GM20000 (cell line): Measurements from ENCODE around the gene WTIP.
"Not testable (repeated sequence)": the region's sequence is repeated elsewhere in the genome, so short reads cannot be mapped to it uniquely, and the experiment has no call there.

Source experiments
- DNase-seq: peaks from one replicate; pipeline ENCODE4 v3.0.0; 2012; ENCODE audit warnings: low spot score
- TF ChIP-seq, protein P1 (sequence below): IDR thresholded peaks from 2 replicates; pipeline ENCODE4 v1.5.1; 2012; ENCODE audit warnings: mild to moderate bottlenecking, control low read depth; ENCODE audit errors: extremely low read depth, missing control alignments

The WTIP gene

GRCh38 chr19:34457446-34457845 is 24.1 kb upstream of the WTIP start:
- DNase-seq = no peak
- TF ChIP-seq, protein P1, sequence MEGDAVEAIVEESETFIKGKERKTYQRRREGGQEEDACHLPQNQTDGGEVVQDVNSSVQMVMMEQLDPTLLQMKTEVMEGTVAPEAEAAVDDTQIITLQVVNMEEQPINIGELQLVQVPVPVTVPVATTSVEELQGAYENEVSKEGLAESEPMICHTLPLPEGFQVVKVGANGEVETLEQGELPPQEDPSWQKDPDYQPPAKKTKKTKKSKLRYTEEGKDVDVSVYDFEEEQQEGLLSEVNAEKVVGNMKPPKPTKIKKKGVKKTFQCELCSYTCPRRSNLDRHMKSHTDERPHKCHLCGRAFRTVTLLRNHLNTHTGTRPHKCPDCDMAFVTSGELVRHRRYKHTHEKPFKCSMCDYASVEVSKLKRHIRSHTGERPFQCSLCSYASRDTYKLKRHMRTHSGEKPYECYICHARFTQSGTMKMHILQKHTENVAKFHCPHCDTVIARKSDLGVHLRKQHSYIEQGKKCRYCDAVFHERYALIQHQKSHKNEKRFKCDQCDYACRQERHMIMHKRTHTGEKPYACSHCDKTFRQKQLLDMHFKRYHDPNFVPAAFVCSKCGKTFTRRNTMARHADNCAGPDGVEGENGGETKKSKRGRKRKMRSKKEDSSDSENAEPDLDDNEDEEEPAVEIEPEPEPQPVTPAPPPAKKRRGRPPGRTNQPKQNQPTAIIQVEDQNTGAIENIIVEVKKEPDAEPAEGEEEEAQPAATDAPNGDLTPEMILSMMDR = no peak

DNA sequence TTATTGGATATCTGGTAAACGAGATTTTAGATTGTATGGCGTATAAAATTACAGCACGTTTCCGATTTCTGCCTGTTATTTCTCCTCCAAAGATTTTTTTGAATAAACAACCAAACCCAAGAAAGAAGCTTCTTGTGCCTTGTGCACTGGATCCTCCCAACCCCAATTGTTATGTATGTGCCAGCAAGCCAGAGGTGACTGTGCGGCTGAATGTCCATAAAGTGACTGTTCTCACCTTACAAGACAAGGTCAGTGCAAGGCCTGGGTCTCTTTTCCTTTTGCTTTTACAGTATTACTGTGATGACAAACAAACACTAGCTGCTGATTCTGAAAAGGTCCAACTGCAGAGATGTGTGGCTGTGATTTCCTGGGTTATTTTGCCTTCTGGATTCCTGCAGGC is 22.9 kb upstream of the WTIP start:
- DNase-seq = no peak
- TF ChIP-seq, protein P1 = no peak

DNA sequence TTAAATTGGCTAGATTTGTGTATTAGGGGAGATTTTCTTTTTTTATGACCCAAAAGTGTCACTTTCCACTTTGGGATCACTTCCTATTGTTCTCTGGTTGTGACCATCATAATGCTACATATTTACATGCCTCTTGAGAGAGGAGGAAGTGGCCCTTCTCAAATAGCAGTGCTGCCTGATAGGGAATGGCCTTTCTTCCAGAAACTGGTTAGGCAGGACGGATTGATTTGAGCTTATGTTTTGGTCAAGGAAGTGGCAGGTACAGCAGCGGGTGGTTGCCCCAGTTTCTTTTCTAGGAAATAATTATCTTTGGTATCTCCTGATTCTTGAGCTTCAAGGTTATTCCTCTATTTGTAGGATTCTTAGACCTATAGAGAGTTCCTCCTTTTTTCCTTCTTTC is 21.9 kb upstream of the WTIP start:
- TF ChIP-seq, protein P1 = no peak
- DNase-seq = no peak

DNA sequence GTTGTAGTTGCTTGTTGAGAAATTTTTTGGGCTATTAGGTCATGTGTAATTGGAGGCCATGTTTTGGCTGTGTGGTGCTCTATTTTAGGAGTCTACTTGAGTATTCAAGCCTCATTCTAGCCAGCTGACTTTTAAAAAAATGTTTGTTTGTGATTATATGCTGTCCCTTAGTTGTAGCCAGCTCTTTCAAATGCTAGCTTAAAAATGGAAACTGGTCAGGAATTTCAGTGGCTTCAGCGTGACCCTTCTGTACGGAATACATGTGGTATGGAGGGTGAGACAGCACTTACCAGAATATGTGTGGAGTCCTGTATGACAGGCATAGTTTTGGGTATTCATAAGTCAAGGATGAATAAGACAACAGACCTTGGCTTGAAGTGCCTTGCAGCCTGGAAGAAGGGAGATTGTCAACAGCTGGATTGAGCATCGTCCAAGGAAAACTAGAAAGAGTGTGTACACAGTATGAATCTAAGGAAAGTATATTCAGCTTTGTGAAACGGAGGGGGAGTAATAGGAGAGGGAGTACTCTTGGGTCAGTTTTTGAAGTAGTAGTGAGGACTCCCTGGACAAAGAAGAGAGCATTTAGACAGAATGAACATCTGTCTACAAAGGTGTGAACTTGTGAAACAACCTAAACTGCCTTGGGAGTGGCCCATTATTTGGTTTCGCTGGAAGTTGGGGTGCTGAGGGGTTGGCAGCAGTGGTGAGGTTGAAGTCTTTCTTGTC is 20.0 kb upstream of the WTIP start:
- TF ChIP-seq, protein P1 = no peak
- no peak for DNase-seq

DNA sequence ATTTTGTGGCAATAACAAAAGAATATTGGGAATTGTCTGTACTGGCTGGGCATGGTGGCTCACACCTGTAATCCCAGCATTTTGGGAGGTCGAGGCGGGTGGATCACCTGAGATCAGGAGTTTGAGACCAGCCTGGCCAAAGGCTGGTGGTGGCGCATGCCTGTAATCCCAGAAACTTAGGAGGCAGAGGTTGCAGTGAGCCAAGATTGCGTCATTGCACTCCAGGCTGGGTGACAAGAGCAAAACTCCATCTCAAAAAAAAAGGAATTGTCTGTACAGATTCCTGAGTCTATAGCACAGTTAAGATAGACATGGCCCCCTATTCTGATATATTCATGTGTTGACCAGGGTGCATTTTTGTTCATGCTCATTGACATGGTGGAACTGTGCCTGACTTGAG is 16.8 kb upstream of the WTIP start:
- not testable (repeated sequence) for DNase-seq

GRCh38 chr19:34468409-34468808 is 13.1 kb upstream of the WTIP start:
- DNase-seq = no peak
- TF ChIP-seq, protein P1 = no peak

DNA sequence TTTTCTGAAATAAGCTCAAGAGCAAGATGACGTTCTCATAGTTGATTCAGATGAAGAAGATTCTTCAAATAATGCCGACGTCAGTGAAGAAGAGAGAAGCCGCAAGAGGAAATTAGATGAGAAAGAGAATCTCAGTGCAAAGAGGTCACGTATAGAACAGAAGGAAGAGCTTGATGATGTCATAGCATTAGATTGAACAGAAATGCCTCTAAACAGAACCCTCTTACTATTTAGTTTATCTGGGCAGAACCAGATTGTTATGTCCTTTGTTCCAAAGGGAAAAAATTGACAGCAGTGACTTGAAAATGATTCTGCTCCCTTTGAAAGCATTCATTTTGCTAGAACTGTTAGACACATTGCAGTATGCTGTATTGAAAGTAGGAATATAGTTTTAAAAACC is 12.5 kb upstream of the WTIP start:
- DNase-seq = not testable (repeated sequence)

DNA sequence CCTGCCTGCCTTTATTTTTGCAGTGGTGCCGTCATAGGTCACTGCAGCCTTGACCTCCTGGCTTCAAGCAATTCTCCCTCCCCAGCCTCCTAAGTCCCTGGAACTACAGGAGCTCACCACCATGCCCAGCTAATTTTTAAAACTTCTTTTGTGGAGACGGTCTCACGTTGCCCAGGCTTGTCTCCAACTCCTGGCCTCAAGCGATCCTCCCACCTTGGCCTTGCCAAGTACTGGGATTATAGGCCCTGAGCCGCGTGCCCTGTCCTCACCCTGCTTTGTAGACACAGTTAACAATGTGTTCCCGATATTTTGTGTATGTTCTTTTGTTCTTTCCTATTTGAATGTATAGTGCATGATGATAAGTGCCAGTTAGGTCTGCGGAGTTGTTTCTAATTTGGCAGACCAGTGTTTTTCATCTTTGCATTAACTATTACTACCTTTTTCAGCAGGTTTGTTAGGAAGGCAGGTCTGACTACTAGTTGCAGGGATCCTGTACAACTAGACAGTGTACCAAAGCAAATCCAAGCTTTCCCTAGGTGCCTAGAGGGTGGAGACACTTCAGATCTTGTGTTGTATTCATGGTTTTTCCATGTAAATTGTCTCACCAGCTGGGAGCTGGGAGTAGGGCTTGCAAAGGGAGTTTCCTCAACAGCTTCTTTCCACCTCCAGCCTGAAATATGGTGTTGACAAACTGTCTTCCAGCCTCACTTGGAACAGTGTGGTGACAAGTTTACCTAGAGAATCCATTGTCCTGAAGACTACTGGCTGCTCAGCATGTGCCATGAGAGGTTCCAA is 9.5 kb upstream of the WTIP start:
- no peak for DNase-seq
- TF ChIP-seq, protein P1 = no peak
